Panc1 (cell line): Measurements from ENCODE around the gene FCRL2. TPM values are rescaled to one million over a fixed set of nuclear protein-coding genes. Genes with fewer than 3 reads are reported as not detected.

Experiments
- ATAC-seq: fragments of 200-7000 bp; cut with Tn5 transposase; 2 replicates; pipeline ENCODE4 v1.9.1; 2020; ENCODE audit warnings: mild to moderate bottlenecking, moderate library complexity
- BruUV-seq: library from RNA; stranded (reverse); fragments of 400-500 nt; replicated peaks from 2 replicates; lab custom pipeline; 2021; lab: Mats Ljungman, UMichigan
- CTCF ChIA-PET: fragments of 300-600 bp; sonication (Branson Sonifier 250); formaldehyde crosslinking; loops from one replicate; lab custom pipeline; 2022; ENCODE audit warnings: antibody characterized with exemption; lab: Charles Lee
- POLR2A ChIA-PET: fragments of 300-600 bp; sonication (Branson Sonifier 250); formaldehyde crosslinking; loops from one replicate; lab custom pipeline; 2022; ENCODE audit warnings: antibody characterized with exemption; lab: Charles Lee
- DNase-seq: peaks from one replicate; pipeline ENCODE4 v3.0.0-alpha.2; 2010; ENCODE audit warnings: low read depth, low spot score
- H3K27ac ChIP-seq: 2 replicates; pipeline ENCODE4 v1.5.1; 2011; ENCODE audit warnings: mild to moderate bottlenecking, low read length, inconsistent platforms
- H3K27me3 ChIP-seq: fragments of 200-500 bp; sonication (Bioruptor generic); 2 replicates; pipeline ENCODE4 v1.6.0; 2014; ENCODE audit warnings: low read length, inconsistent platforms; ENCODE audit not compliant: control insufficient read depth, insufficient read depth
- H3K36me3 ChIP-seq: fragments of 200-500 bp; sonication (Bioruptor generic); 2 replicates; pipeline ENCODE4 v1.5.1; 2014; ENCODE audit warnings: inconsistent platforms, mild to moderate bottlenecking, low read length, moderate library complexity; ENCODE audit not compliant: control insufficient read depth, insufficient read depth
- H3K4me1 ChIP-seq: 2 replicates; pipeline ENCODE4 v1.5.1; 2011; ENCODE audit warnings: inconsistent platforms, mild to moderate bottlenecking, low read length, moderate library complexity; ENCODE audit not compliant: control insufficient read depth, insufficient read depth
- H3K4me3 ChIP-seq, 2 experiments: 2 replicates each; pipeline ENCODE4 v1.5.1; 2011 to 2012; ENCODE audit warnings: low read depth in 2 of 2, low read length in 2 of 2, mild to moderate bottlenecking in 2 of 2, inconsistent platforms in 1 of 2, moderate library complexity in 1 of 2
- H3K9me3 ChIP-seq: fragments of 200-500 bp; sonication (Bioruptor generic); 2 replicates; pipeline ENCODE4 v1.5.1; 2014; ENCODE audit warnings: low read depth, mild to moderate bottlenecking, inconsistent platforms, low read length, moderate library complexity; ENCODE audit not compliant: control insufficient read depth, insufficient read depth
- POLR2AphosphoS5 ChIP-seq: IDR thresholded peaks from 2 replicates; pipeline ENCODE4 v1.6.1; 2012; ENCODE audit warnings: mild to moderate bottlenecking, low read depth, low read length, moderate library complexity
- REST ChIP-seq, 2 experiments: IDR thresholded peaks; 2 replicates each; pipeline ENCODE4 v1.6.1; 2011 to 2012; ENCODE audit warnings: low read depth in 2 of 2, control low read depth in 1 of 2, low read length in 1 of 2, mild to moderate bottlenecking in 1 of 2, moderate library complexity in 1 of 2; ENCODE audit not compliant: insufficient read depth in 1 of 2
- SIN3A ChIP-seq: IDR thresholded peaks from 2 replicates; pipeline ENCODE4 v1.6.1; 2012; ENCODE audit warnings: low read depth, mild to moderate bottlenecking, low read length, moderate library complexity, borderline replicate concordance; ENCODE audit not compliant: insufficient read depth
- TCF7L2 ChIP-seq: IDR thresholded peaks from 2 replicates; pipeline ENCODE4 v1.6.1; 2011; ENCODE audit warnings: mild to moderate bottlenecking, low read depth, low read length, inconsistent platforms
- in situ Hi-C: cut with HindIII; loops from 2 replicates; pipeline ENCODE4 v1.10.0; 2016; ENCODE audit warnings: low sequenced_read_pairs, low pct_unique_long_range_greater_than_20kb
- intact Hi-C: fragments of 100-400 bp; cut with micrococcal nuclease; formaldehyde crosslinking; loops from one replicate; pipeline ENCODE4 v1.10.0; 2022; ENCODE audit not compliant: unreplicated experiment
- total RNA-seq: library from RNA; stranded (reverse); gene quantifications from one replicate; pipeline ENCODE4 v1.2.1, GENCODE V29; 2021; ENCODE audit not compliant: unreplicated experiment
- TF ChIP-seq, protein P1 (sequence below): fragments of 450-650 bp; IDR thresholded peaks from 2 replicates; pipeline ENCODE4 v1.5.1; 2017; ENCODE audit warnings: mild to moderate bottlenecking

Gene FCRL2
- total RNA-seq, 1 experiment from 2014 or later = not detected

DNA sequence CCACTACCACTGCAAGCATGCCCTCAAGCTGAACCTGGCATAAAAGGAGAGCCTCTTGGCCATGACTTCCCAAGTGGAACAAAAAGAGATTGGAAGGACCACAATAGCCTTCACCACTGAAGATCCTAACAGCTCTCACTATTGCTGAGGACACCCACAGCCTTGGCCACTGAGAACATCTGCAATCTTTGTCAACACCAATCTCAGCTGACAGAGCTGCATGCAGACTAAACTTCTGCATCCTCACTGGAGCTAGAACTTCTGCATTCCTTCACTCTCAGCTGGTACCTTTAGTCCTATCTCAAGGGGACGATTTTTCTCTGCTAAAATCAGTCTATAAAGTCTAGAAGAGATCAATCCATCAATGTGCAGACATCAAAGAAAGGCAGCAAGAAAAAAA is 8.3 kb upstream of the FCRL2 start:
- no peak for ATAC-seq

GRCh38 chr1:157784801-157785200 is 7.9 kb upstream of the FCRL2 start:
- H3K27ac ChIP-seq = no peak overlapping the region
- no peak overlapping the region for H3K4me3 ChIP-seq
- H3K4me1 ChIP-seq = no peaks in the 10 kb centered on the region
- no TSS peak for BruUV-seq
- no peaks in the 10 kb centered on the region for H3K27me3 ChIP-seq
- POLR2A ChIA-PET = no interaction called here
- ATAC-seq = no peak
- CTCF ChIA-PET = no interaction called here
- H3K9me3 ChIP-seq = no peaks in the 10 kb centered on the region
- no peak for TF ChIP-seq TCF7L2
- no peak for TF ChIP-seq SIN3A
- TF ChIP-seq, protein P1, sequence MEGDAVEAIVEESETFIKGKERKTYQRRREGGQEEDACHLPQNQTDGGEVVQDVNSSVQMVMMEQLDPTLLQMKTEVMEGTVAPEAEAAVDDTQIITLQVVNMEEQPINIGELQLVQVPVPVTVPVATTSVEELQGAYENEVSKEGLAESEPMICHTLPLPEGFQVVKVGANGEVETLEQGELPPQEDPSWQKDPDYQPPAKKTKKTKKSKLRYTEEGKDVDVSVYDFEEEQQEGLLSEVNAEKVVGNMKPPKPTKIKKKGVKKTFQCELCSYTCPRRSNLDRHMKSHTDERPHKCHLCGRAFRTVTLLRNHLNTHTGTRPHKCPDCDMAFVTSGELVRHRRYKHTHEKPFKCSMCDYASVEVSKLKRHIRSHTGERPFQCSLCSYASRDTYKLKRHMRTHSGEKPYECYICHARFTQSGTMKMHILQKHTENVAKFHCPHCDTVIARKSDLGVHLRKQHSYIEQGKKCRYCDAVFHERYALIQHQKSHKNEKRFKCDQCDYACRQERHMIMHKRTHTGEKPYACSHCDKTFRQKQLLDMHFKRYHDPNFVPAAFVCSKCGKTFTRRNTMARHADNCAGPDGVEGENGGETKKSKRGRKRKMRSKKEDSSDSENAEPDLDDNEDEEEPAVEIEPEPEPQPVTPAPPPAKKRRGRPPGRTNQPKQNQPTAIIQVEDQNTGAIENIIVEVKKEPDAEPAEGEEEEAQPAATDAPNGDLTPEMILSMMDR = no peak
- no peak for TF ChIP-seq POLR2AphosphoS5
- TF ChIP-seq REST (IDR thresholded peaks at IDR 0.05; ENCODE audit: insufficient read depth in 1 of 2, low read depth in 2 of 2, low read length in 1 of 2) = no peak
- no peaks in the 10 kb centered on the region for H3K36me3 ChIP-seq
- intact Hi-C loops (no loop called here), in situ Hi-C loops (no loop called here)
- no peak for DNase-seq

More for the DNA sequence above, 8.3 kb upstream of the FCRL2 start:
- intact Hi-C loops (no loop called here), in situ Hi-C loops (no loop called here)
- no peak overlapping the region for H3K4me3 ChIP-seq
- H3K9me3 ChIP-seq = no peaks in the 10 kb centered on the region
- DNase-seq = no peak
- ChIA-PET CTCF (no interaction called here), POLR2A (no interaction called here)
- H3K27ac ChIP-seq = no peak overlapping the region
- no TSS peak for BruUV-seq
- H3K36me3 ChIP-seq = no peaks in the 10 kb centered on the region
- TF ChIP-seq SIN3A (no peak), TCF7L2 (no peak), REST (IDR thresholded peaks at IDR 0.05; ENCODE audit: insufficient read depth in 1 of 2, low read depth in 2 of 2, low read length in 1 of 2) (no peak), POLR2AphosphoS5 (no peak)
- TF ChIP-seq, protein P1 = no peak
- no peaks in the 10 kb centered on the region for H3K4me1 ChIP-seq
- H3K27me3 ChIP-seq = no peaks in the 10 kb centered on the region
